ENCODE results near the gene SH3RF2.

GRCh38 chr5:145920542-145921210 is 15.7 kb upstream of the SH3RF2 start:
- TF ChIP-seq EZH2phosphoT487 (IDR thresholded peaks at IDR 0.05; ENCODE audit: low read length) (no peak), EZH2 (optimal IDR thresholded peaks at IDR 0.05; ENCODE audit: low read depth, low read length) (no peak)
